Middle frontal gyrus (tissue), 1 donor: ENCODE results near the gene TBC1D9B.

Experiments
- DNase-seq: peaks from one replicate; pipeline ENCODE4 v3.0.0-alpha.2; 2015; ENCODE audit warnings: low spot score; ENCODE audit errors: extremely low spot score

Gene TBC1D9B

DNA sequence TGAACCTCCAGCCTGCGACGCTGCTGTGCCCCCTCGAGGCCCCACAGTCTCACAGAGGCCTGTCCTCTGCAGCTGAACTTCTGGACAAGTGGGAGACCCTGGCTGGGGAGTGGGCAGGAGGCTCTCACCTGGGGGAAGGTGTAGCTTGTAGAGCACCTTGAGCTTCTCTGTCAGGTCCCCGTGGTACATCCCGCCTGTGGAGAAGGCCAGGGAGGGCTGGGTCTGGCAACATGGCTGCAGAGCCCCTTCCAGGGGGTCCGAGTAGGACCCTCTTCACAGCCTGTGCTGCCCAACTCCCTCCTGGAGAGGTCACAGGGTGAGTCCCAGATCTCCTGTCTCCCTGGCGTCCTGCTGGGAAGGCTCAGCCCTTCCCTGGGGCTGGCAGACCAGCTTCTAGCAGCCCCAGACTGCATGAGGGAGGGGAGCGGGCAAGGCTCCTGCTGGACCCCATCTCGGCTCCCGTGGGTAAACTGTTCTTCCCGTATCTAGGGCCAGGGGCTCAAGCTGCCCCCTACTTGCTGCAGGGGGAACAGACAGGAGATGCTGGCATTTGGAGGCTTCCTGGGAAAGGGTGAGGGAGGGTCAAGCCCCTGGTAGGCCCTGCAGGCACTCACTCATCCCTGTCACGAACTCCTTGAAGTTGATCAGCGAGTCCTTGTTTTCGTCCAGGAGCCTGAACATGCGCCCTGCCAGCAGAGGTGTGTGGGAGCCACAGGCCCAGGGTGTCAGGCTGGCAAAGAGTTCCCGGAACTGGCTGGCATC is 37.9 kb downstream of the TBC1D9B start:
- DNase-seq: no peak

DNA sequence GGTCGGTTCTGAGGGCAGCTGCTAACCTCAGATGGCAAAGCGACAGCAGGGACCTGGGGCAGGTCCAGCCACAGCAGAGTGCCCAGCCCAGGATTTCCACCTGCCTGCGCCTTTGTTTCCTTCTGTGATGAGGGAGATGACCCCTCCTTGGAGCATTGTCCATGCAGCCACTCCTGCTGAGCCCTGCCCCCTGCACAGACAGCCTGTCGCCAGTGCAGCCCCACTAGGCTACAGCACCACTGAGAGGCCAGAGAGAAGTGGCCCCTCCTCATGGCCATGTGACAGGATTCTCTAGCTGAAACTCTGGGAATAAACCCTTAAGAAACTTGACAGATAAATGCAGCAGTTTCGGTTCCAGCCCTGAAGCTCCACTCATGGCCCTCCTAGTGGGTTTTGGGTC is 38.6 kb downstream of the TBC1D9B start:
- DNase-seq: no peak

DNA sequence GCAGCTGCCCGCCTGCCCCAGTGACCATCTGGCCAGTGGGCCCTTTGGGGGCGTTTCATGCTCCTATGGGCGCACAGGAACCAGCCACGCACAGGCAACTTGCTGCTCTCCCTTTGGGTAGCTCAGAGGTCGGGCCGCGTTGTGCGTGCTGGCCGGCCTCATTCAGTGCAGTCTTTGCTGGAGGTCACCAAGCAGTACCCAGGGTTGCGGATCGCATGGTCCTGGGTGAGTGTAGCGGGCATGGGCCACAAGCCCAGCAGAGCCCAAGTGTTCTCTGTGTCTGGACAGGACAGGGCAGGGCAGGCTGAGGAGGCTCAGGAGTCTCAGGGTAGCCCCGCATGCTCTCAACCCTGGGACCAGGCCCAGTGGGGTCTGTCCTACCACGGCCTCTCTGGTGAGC is 39.2 kb downstream of the TBC1D9B start:
- DNase-seq: no peak

DNA sequence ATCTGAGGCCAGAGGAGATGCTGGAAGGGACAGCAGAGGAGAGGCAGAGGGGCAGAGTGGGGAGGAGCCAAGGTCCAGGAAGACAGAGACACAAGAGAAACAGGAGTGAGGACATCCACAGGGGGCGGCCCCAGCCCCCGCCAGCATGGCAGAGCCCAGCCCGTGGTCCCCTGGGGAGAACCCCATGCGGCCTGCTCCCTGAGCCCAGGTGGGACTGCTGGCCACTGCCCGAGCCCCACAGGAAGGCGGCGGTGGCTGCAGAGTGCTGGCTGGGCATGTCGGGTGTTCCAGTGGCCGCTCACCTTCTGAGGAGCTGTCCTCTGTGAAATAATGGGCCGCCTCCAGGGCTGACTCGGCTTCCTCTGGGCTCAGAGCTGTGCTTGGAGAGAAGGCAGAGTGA is 40.2 kb downstream of the TBC1D9B start:
- no peak for DNase-seq

DNA sequence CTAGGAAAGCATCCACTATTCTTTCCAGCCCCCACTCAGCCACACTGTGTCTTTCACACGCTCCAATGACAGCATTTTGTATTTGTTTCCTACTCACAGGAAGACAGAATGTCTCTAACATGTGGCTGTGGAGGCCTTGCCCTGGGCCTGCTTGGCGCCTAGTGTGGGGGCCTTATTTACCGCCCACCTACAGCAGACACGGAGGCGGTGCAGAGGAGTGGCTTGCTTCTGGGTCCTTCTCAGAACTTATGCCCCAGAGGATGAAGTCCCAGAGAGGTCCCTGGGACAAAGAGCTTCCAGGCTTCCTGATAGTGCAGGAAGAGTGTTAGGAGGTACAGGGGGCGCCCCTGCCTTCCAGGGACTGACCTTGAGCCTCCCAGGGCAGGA is 40.6 kb downstream of the TBC1D9B start:
- DNase-seq: no peak

DNA sequence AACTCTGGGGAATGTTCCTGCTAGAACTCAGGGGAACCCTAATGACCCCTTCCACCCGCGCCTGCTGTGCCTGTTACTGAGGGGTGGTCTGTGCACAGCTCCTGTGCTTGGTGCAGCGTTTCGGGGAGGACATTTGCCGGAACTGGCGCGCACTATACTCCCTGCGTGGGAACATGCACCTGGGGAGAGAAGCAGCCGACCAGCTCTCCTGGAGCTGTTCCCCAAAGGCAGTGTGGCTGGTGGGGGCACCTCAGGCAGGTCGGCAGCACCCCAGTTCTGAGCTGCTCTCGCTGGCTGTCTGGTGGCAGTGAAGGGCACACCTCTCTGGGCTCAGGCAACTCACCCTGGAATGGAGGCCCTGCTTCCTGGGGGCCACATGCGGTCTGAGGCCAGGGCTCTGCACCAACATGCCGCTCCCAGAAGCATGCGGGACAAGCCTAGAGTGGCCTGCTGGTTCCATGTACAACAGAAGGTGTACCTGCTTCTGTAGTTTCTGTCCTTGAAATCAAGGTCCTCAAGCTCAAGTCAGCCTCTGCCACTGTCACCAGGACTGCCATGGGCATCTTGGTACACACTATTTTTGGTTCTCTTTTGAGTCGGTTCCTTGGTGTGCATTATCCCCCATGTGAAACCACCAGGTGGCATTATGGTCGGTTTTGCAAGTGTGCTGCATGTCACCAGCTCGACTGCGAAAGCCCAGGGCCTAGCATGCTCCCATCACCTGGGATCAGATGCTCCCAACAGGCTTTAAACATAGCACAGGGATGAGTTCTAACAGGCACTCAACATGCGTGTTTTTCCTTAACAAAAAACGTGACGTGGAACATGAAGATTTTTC is 41.2 kb downstream of the TBC1D9B start:
- DNase-seq: peak; percentile 9

DNA sequence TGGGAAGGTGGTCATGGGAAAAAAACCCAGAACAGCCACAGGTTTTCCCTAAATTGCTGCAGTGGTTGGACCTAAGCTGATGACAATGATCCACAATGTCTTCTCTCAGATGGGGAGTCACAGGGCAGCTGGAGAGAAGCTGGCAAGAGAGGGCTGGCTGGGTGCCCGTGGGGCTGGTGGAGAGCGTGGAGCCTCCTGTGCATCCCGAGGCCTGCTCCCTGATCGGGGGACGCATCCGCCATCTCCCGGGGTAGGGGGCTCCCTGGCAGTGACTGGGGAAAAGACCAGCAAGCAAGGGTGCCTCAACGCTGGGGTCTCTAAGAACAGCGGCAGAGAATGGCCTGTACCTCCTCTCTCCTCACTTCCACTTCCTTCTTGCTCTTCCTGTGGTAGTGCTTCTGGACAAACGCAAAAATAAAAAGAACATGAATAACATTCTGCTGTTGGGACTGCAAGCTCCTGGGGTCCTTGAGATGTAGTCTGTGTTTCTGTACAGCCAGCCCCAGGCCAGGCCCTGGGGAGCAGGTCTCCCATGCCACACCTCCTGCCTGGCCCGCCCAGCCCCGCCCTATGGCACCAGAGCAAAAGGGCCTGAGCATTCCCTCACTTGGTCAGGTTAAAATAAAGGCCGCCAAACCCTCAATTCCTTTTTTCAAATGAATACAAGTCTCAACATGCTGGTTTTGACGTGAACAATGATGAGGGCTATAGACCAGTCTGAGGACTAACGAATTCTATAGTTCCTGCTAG is 42.0 kb downstream of the TBC1D9B start:
- DNase-seq: no peak

DNA sequence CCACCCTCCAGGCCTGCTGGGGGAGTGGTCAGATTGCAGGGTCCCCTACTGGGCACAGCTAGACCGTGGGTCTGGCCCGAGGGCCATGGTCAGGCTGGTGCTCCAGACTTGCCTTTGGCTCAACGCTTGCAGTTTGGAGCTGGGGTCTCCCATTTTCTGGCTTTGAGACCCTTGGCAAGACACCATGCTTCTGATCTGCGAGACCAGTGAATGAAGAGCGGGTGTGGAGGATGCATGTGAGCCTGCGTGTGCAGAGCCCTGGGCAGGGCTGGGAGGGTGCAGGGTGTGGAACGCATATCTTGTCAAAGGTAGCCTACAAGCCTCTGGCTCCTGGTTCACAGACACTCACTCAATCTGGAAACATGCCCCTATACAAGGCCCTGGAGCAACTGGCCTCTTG is 43.0 kb downstream of the TBC1D9B start:
- no peak for DNase-seq

DNA sequence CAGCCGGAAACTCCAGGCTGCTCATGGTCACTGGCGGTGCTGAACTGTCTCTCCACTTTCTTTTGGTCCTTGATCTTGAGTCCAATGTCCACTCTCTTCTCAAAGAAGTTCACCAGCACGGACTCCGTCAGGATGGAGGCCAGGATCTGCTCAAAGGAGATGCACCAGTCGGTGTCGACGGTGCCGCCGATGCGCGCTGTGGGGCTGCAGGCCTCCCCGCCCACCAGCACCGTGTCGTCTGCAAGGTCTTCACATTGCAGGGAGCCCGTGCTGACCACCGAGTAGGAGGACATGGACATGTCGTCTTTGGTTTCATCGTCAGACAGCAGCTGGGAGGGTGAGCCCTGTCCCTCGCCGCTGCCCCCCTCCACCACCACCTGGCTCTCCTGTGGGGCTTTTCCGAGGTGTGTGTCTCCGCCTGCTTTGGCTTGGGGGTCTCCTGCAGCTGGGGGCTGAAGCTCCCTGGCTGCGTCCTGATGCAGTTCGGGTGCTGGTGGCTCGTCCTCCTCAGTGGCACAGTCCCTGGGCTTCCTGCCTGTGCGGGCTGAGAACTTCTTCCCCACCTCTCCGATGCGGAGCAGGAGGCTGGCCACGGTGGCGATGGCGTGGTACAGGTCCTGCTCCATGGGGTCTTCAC is 44.1 kb downstream of the TBC1D9B start:
- no peak for DNase-seq

DNA sequence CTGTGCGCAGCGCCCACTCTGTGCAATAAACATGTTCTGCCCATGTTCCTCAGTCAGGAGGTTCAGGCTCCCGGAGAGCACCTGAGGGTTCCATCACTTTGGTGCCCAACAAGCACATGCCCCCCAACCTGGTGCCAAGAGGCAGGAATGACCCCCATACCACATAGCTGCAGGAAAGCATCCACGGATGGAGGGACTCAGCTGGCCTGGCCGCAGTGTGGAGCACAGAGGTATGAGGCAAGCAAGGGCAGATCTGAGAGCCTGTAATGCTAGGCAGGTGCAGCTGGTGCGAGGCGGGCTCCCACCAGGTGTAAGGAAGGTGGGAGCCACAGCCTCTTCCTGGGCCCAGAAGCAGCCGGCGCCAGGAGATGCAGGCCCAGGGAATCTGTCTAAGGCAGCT is 44.8 kb downstream of the TBC1D9B start:
- DNase-seq: no peak

DNA sequence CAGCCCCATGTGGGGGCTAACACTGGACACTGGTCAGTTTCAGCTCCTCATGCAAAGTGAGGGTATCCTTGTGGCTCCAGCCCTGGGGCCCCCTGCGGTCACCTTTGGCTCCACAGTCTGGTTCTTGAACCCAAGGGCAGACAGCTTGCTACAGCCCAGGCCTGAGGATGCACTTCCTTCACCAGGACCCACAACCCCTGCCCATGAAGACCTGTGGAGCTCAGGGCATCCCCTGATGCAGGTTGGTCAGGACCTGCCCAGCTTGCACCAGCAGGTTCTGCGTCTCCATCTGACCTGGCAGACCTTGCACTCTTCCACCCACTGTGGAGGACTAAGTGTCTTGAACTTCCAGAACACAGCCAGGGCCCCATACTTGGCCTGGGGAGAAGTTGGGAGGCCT is 45.4 kb downstream of the TBC1D9B start:
- no peak for DNase-seq

DNA sequence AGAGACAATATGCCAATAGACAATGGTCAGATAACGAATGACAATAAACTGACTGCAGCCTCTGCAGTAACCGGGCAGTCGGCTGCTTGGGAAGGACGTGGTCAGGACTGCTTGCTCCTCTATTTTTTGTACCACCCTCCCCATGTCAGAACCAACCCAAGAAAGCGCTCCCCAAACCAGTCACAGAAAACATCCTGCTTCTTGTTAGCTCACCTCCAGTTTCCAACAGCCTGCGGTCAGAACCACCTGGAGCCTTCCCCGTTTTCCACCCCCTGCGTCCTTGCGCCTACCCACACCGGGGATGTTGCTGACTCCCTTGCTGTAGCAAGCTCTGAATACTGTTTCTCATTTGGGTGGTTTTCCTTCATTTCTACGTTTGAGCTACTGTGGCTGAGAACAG is 47.4 kb downstream of the TBC1D9B start:
- DNase-seq: no peak

DNA sequence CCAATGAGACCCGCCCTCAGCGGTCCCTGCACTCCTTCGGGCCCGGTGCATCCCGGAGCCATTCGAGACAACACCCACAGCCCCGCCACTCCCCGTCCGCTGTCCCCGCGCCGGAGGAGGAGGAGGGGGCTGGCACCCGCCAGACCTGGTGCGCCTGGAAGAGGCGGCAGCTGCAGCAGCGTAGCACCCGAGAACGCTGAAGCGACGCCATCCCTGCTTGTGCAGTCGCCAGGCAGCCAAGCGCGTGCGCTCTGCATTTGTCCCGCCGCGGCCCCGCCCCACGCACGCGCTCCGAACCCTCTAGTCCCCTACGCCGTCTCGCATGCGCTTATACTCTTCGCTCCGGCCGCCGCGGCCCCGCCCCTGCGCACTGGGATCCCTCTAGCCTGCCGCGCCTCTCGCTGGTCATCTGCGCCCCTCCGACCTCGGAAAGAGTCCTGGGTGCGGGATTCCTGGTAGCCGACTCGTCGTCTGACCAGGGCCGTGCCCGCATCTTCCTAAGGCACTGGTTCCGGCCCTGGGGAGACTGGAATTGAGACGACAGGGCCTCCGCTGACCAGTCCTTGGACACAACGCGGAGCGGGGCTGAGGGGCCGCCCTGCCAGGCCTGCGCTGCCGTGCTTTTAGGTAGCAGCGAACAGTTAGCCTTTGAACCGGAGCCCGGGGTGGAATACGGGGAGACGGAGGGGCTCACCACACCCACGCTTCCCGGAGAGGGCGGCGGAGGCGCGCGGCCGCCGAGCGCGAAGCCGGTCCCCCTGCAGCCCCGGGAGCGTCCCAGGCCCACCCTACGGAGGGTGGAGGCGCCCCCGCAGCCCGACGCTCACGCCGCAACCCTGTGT is 48.9 kb downstream of the TBC1D9B start, which contains the start of gene MRNIP:
TSS of gene MRNIP (minus strand) at position 232 of the 842 bp plus-strand sequence. CDS start at position 211, 21 bp downstream.
- DNase-seq: peak; percentile 96

DNA sequence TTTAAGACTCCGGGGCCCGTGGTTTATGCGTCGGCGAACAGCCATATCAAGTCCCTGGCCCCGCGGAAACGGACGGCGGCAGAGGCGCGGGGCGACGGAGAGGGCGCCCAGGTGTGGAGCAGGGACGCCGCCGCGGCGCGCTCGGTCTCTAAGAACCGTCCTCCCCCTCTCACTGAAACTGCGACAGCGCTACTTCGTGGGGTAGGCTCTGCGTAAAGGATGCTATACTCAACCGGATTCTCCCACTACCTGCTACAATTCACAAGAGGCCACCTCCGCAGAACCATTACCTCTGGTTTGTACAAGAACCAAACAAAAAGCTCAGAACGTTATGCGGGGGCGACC is 49.5 kb downstream of the TBC1D9B start:
- DNase-seq: peak; percentile 12

DNA sequence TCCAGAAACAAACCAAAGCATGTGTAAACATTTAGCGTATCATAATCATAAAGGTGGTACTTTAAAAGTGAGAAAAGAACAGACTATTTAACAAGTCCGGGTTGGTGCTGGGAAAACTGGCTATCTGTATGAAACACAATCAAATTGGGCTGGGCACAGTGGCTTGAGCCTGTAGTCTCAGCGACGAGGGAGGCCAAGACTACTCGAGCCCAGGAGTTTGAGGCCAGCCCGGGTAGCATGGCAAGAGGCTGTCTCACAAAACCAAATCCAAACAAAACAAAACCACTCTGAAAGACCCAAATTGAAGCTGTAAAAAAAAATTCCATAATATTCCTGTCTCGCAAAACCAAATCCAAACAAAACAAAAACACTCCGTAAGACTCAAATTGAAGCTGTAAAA is 53.3 kb downstream of the TBC1D9B start:
- DNase-seq: no peak

DNA sequence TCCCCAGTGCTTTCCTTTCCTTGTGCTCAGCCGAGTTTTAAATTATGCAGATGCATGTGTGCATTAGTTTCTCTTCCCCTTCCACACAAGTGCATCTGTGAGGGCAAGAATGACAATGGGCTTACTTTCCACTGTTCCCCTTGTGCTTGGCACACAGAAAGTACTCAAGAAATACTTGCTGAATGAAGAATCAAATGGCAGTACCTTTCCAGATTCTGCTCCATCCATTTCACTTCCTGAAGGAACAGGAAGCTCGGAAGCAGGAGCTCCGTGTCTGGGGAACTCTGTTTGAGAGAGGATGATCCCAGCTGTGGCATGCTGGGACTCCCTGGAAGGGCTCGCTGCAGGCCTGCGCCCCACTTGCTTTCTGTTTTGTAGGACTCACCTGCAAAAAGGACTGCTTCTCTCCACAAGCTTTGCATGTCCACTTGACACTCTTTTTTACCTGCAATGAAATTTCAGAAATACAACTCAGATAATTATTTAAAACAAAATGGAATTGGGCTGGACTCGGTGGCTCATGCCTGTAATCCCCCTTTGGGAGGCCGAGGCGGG is 54.6 kb downstream of the TBC1D9B start:
- no peak for DNase-seq

DNA sequence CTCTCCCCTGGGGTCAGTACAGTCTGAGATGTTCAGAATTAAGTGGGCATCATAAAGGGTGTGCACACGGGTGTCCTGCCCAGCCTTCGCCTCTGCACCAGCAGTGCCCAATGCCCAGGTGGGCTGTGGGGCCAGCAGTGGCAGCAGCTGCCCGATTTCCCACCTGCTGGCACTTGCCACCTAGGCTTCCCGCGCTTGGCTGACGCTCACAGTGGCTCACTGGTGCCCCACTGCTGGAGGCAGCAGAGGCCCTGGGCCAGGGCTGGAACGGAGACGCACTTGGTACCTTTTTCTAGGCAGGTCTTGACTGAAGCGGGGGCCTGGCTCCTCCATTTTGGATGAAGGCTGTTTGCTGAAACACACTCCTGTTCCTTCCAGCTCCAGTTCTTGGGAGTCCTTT is 66.1 kb downstream of the TBC1D9B start:
- DNase-seq: no peak

DNA sequence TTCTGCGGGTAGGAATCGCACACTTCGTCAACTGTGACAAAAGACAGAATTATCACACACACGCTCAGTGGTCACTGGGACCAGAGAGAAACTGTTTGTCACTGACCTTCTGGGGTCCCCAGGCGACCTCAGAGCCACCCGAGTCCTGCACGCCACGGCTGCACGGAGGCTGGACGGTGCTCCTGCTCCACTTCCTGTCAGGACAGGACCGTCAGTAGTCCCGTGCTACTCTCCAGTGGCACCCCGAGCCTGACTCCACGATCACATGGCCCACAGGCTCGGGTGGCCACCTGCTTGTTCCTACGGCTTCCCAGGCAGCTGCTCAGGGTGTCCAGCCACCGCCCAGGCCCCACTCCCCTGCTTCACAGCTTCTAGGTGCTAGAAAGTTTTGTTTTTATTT is 66.9 kb downstream of the TBC1D9B start:
- no peak for DNase-seq

DNA sequence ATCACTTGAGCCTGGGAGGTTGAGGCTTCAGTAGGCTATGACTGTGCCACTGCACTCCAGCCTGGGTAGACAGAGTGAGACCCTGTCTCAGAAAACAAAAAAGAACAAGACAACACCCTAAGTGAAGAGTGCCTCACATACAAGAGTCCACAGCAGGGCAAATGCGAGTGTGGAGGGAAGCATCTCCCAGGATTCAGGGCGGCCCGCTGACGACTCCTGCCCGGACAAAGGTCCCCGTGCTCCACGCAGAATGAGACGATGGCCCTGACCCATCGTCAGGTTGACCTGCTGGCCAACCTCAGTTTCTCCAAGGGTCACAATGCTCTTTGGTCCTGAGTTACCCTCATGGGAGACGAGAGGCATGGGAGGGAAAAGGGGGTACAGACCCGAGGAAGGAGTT is 67.4 kb downstream of the TBC1D9B start:
- DNase-seq: no peak
